Pancreas (tissue), 10 donors: Measurements from ENCODE around the gene FBLN7. TPM values are rescaled to one million over a fixed set of nuclear protein-coding genes. Genes with fewer than 3 reads are reported as not detected.

ENCODE experiments used
- ATAC-seq, 4 donors: fragments of 200-7000 bp; cut with Tn5 transposase; one replicate each; pipeline versions ENCODE4 v1.8.0 to v1.9.1; 2020; ENCODE audit warnings: mild to moderate bottlenecking in 4 of 4, moderate library complexity in 4 of 4
- DNase-seq, 6 donors: peaks; one replicate each; pipeline ENCODE4 v3.0.0-alpha.2; 2020
- FAIRE-seq: peaks from 2 replicates; lab custom pipeline; 2012; peaks lifted over from hg19 to GRCh38; lab: Jason Lieb, UNC
- H3K27ac ChIP-seq, 4 donors: fragments of 200-600 bp; sonication (generic); 1 replicate in 3 of 4; 2 replicates in 1 of 4; pipeline versions ENCODE4 v1.5.0 to v1.8.0; 2020
- H3K27me3 ChIP-seq, 4 donors: fragments of 200-600 bp; one replicate each; pipeline ENCODE4 v1.8.0; 2021
- H3K36me3 ChIP-seq, 3 donors: fragments of 200-600 bp; sonication (generic) in 1 of 3; one replicate each; pipeline versions ENCODE4 v1.5.0 to v1.8.0; 2020 to 2021
- H3K4me1 ChIP-seq, 3 donors: fragments of 200-600 bp; one replicate each; pipeline ENCODE4 v1.8.0; 2021
- H3K4me3 ChIP-seq, 4 donors: fragments of 200-600 bp; sonication (generic) in 2 of 4; one replicate each; pipeline versions ENCODE4 v1.5.0 to v1.8.0; 2020 to 2021
- H3K9me3 ChIP-seq, 4 donors: fragments of 200-600 bp; one replicate each; pipeline ENCODE4 v1.8.0; 2021
- WGBS, 2 donors: extraction: QIAGEN DNeasy Blood & Tissue Kit; methylation state at CpG; one replicate each; pipeline ENCODE4 v1.1.7; 2013; 5-methylcytosine and 5-hydroxymethylcytosine counted together
- intact Hi-C, 3 donors: fragments of 100-400 bp; cut with DNase I; formaldehyde crosslinking; loops; one replicate each; pipeline versions ENCODE4 v1.11.1 to v1.14.2; 2022
- polyA plus RNA-seq, 2 donors: library from polyadenylated mRNA; stranded (reverse); fragments of 200-250 nt; gene quantifications; one replicate each; pipeline ENCODE4 v1.2.3, GENCODE V29; 2013
- total RNA-seq, 6 donors: library from RNA; stranded (reverse); fragmentation: NEBNext Ultra II Directional in 4 of 6; extraction: Animal tissue kit (Norgen Biotek cat#: 25700) in 4 of 6; gene quantifications; one replicate each; pipeline versions ENCODE4 v1.2.1 to v1.2.4, GENCODE V29; 2021 to 2023
- TF ChIP-seq, protein P1 (sequence below), 4 donors: fragments of 200-600 bp; sonication (generic) in 3 of 4; IDR thresholded peaks; one replicate each; pipeline versions ENCODE4 v1.5.0 to v1.8.0; 2021; ENCODE audit warnings: antibody characterized with exemption in 4 of 4
- donor health status: healthy with polysubstance abuse.
- donor health status: DM: no; HTN: no; CAD: no; lungs with moderate emphysema.
- donor health status: DM: no; HTN: no; CAD: no.
- donor health status: control.
- donor health status: control.
- donor health status: Bipolar disorder and iron deficiency.
- donor health status: DM: yes; HTN: yes; CAD: no.
- donor health status: DM: no; HTN: no; CAD: no.
- donor health status: DM: no; HTN: no; CAD: no.
- donor health status: DM: yes; HTN: yes; CAD: no.

The FBLN7 gene
- total RNA-seq = 1 to 10 TPM in 1 of 6 donors, under 1 TPM in 5; 0.51 to 1.8 (median 0.76) TPM
- polyA plus RNA-seq = 1 to 10 TPM; 1.0 to 2.8 TPM

DNA sequence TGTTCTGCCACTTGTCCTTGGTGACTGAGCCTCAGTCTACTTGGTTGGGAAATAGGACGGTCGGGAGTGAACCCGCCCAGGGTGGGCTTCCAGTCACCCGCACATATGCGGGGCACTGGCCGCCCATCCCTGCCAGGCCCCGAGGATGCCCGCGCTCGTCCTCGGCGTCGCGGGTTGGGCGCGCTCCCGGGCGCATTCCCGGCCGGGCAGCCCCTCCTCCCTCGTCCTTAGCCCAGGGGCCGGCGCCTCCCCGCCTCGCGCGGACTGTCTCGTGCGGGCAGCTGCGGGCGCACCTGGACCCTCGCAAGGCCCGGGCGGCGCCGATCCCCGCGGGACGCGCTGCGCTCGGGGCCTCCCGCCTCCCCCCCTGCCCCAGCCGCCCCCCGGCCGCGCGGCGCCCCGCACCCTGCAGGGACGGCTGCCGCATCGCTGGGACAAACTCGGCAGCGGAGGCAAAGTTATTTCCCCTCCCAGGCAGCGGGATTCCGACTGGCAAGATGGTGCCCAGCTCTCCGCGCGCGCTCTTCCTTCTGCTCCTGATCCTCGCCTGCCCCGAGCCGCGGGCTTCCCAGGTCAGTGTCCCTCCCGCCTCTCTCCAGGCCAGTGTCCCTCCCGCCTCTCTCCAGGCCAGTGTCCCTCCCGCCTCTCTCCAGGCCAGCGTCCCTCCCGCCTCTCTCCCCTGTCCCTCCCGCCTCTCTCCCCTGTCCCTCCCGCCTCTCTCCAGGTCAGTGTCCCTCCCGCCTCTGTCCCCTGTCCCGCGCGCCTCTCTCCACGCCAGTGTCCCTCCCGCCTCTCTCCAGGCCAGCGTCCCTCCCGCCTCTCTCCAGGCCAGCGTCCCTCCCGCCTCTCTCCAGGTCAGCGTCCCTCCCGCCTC, at the start of gene FBLN7:
Gene FBLN7 (plus strand): TSS at position 227 of the 874 bp plus-strand sequence. CDS start 271 bp downstream, at position 498.
- Histone ChIP-seq H3K27ac (no peak within 1 kb of the TSS), H3K4me3 (peak within 1 kb of the TSS; percentile 10 to 54 (median 38)), H3K4me1 (no peaks in the 10 kb centered on the region), H3K36me3 (no peaks in the 10 kb centered on the region), H3K9me3 (no peaks in the 10 kb centered on the region), H3K27me3 (no peaks in the 10 kb centered on the region)
- ATAC-seq (peak; percentile 21 to 72 (median 60)), FAIRE-seq (no peak), DNase-seq (peak in 1 of 6 donors; percentile 69)
- TF ChIP-seq, protein P1, sequence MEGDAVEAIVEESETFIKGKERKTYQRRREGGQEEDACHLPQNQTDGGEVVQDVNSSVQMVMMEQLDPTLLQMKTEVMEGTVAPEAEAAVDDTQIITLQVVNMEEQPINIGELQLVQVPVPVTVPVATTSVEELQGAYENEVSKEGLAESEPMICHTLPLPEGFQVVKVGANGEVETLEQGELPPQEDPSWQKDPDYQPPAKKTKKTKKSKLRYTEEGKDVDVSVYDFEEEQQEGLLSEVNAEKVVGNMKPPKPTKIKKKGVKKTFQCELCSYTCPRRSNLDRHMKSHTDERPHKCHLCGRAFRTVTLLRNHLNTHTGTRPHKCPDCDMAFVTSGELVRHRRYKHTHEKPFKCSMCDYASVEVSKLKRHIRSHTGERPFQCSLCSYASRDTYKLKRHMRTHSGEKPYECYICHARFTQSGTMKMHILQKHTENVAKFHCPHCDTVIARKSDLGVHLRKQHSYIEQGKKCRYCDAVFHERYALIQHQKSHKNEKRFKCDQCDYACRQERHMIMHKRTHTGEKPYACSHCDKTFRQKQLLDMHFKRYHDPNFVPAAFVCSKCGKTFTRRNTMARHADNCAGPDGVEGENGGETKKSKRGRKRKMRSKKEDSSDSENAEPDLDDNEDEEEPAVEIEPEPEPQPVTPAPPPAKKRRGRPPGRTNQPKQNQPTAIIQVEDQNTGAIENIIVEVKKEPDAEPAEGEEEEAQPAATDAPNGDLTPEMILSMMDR (IDR thresholded peaks at IDR 0.05) = no peak
- intact Hi-C loops = no loop called here
- 0 to 1% methylated on average over 36 to 84 of the region's 84 CpGs for WGBS, 2 donors

DNA sequence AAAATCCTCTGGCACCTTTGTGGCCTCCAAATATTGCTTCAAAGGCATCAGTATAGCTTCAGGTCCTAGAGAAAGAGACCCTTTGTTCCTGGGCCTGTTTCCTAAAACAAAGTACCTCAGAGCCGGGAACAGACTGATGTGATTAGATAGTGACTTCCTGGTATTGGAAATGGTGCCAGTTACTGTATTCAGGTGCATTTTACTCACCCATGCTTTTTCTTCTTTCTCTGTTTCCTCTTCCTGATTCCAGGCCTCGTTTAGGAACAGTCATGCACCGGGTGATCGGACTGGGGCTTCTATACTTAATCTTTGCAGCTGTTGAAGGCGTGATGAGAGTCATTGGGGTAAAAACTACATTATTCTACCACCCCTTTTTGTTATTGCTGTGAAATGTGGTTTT, 48.8 kb upstream of the FBLN7 start:
- H3K36me3 ChIP-seq = peaks cover 0 to 33% (median 12%) of the 10 kb centered on the region in 3 donors
- FAIRE-seq = no peak
- no peak for DNase-seq

DNA sequence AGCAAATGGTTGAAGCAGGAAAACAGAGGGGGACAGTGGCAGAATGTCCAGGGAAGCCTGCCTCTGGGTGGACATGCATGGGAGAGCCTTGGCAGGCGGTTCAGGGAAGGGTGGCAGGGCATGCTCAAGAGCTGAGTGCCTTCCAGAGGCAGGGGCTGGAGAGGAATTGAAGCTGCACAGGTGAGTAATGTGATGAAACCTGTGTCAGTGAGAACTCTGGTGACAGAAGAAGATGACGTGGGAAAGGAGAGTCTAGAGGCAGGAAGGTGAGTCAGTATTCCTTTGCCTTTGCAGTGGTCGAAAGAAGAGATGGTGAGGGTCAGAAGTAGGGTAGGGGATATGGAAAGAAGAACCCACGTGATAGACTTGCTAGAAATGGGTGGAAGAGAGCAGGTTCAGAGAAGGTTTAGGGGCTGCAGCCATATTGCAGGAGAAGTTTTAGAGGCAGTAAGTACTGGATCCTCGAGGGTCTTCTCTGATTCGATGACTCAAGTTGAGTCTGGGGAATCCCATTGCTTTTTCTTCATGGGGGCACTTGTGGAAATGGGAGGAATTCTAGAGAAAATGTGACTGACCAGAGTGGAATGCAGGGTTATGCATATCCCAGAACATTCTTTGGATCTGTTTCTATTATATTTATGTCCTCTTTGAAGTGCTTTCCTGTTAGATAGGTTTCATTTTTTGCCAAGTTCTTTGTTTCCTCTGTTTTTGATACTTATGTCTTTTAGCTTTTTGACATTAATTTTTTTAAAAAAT, 45.7 kb upstream of the FBLN7 start:
- FAIRE-seq (no peak), ATAC-seq (peak in 1 of 4 donors; percentile 33), DNase-seq (no peak)
- 89 to 93% methylated on average over 6 of the region's 6 CpGs for WGBS, 2 donors
- Histone ChIP-seq H3K4me1 (no peaks in the 10 kb centered on the region), H3K9me3 (no peaks in the 10 kb centered on the region), H3K27me3 (no peaks in the 10 kb centered on the region), H3K27ac (no peak overlapping the region), H3K4me3 (no peak overlapping the region), H3K36me3 (peaks cover 0 to 22% (median 9%) of the 10 kb centered on the region in 3 donors)
- intact Hi-C loops = no loop called here
- TF ChIP-seq, protein P1 (IDR thresholded peaks at IDR 0.05) = no peak

More for the DNA sequence above, 48.8 kb upstream of the FBLN7 start:
- ATAC-seq = peak in 2 of 4 donors; percentile 26 to 54
- TF ChIP-seq, protein P1 (IDR thresholded peaks at IDR 0.05) = no peak
- no peak overlapping the region for H3K4me3 ChIP-seq
- H3K4me1 ChIP-seq = no peaks in the 10 kb centered on the region
- H3K27me3 ChIP-seq = no peaks in the 10 kb centered on the region
- no peaks in the 10 kb centered on the region for H3K9me3 ChIP-seq
- WGBS, 2 donors = 77 to 80% methylated on average over 5 of the region's 5 CpGs
- peak overlapping the region in 1 of 4 donors; percentile 9 for H3K27ac ChIP-seq
- intact Hi-C loops = no loop called here

DNA sequence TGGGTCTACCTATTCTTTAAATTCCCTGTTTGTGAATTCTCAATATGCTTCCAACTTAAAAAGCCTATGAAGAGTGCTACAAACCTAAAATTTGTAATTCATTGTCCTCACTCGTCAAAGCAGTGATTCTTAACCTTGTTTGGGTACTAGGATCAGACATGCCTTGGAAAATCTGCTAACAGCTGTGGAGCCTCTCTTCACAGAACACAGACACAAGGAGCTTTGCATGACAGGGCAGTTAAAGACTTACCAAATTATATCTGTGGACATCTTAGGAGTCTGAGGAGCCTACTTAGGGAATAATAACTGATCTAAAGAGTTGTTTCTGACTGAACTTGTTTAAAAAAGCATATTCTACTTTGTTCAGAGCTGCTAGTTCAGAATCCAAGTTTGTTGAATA, 45.0 kb upstream of the FBLN7 start:
- Histone ChIP-seq H3K4me1 (no peaks in the 10 kb centered on the region), H3K4me3 (no peak overlapping the region), H3K27me3 (no peaks in the 10 kb centered on the region), H3K27ac (no peak overlapping the region), H3K36me3 (peaks cover under 1 to 25% (median 5%) of the 10 kb centered on the region in 3 donors), H3K9me3 (no peaks in the 10 kb centered on the region)
- FAIRE-seq = no peak
- ATAC-seq = no peak
- WGBS, 2 donors = 84 to 90% methylated on average over 1 of the region's 1 CpG
- intact Hi-C loops = no loop called here
- TF ChIP-seq, protein P1 (IDR thresholded peaks at IDR 0.05) = no peak
- DNase-seq = no peak
